Liver (tissue), 9 donors: ENCODE measurements around the gene GDPD5. TPM values are rescaled to one million over a fixed set of nuclear protein-coding genes. Genes with fewer than 3 reads are reported as not detected.

Experiments used
- DNase-seq: peaks from one replicate; pipeline ENCODE4 v3.0.0-alpha.2; 2017; ENCODE audit warnings: low spot score
- H3K27ac ChIP-seq, 2 donors: one replicate each; pipeline ENCODE4 v1.7.0; 2013; ENCODE audit warnings: inconsistent platforms in 2 of 2, low read length in 2 of 2, control low read depth in 1 of 2, low read depth in 1 of 2, mild to moderate bottlenecking in 1 of 2
- H3K27me3 ChIP-seq, 4 donors: one replicate each; pipeline versions ENCODE4 v1.6.1 to v1.7.0; 2013; ENCODE audit warnings: low read length in 3 of 4, inconsistent platforms in 1 of 4, mild to moderate bottlenecking in 1 of 4, moderate library complexity in 1 of 4; ENCODE audit not compliant: control insufficient read depth in 4 of 4, insufficient read depth in 4 of 4
- H3K36me3 ChIP-seq, 4 donors: one replicate each; pipeline versions ENCODE4 v1.6.1 to v1.7.0; 2013; ENCODE audit warnings: low read length in 3 of 4, mild to moderate bottlenecking in 3 of 4, low read depth in 1 of 4, moderate library complexity in 1 of 4; ENCODE audit not compliant: control insufficient read depth in 4 of 4, insufficient read depth in 3 of 4
- H3K4me1 ChIP-seq, 4 donors: one replicate each; pipeline versions ENCODE4 v1.6.1 to v1.7.0; 2013; ENCODE audit warnings: low read length in 3 of 4, mild to moderate bottlenecking in 3 of 4, moderate library complexity in 1 of 4; ENCODE audit not compliant: control insufficient read depth in 4 of 4, insufficient read depth in 4 of 4
- H3K4me3 ChIP-seq, 3 donors: one replicate each; pipeline versions ENCODE4 v1.6.1 to v1.7.0; 2013; ENCODE audit warnings: low read length in 3 of 3, control low read depth in 1 of 3, low read depth in 1 of 3, mild to moderate bottlenecking in 1 of 3
- H3K9ac ChIP-seq, 2 donors: one replicate each; pipeline ENCODE4 v1.7.0; 2013; ENCODE audit warnings: low read length in 2 of 2, mild to moderate bottlenecking in 2 of 2, moderate library complexity in 2 of 2, control low read depth in 1 of 2, low read depth in 1 of 2
- H3K9me3 ChIP-seq, 4 donors: one replicate each; pipeline versions ENCODE4 v1.6.1 to v1.7.0; 2013; ENCODE audit warnings: low read length in 3 of 4; ENCODE audit not compliant: control insufficient read depth in 4 of 4
- EGR1 ChIP-seq, 2 donors: IDR thresholded peaks; 2 replicates each; pipeline ENCODE4 v1.6.1; 2016 to 2018; ENCODE audit warnings: antibody characterized with exemption in 2 of 2, low read depth in 2 of 2
- FOXA1 ChIP-seq: IDR thresholded peaks from 2 replicates; pipeline ENCODE4 v1.6.1; 2016; ENCODE audit warnings: antibody characterized with exemption
- FOXA2 ChIP-seq: IDR thresholded peaks from 2 replicates; pipeline ENCODE4 v1.6.1; 2016; ENCODE audit warnings: antibody characterized with exemption
- GABPA ChIP-seq, 2 donors: IDR thresholded peaks in 1 of 2; conservative IDR thresholded peaks in 1 of 2; 2 replicates each; pipeline ENCODE4 v1.6.1; 2016; ENCODE audit warnings: antibody characterized with exemption in 2 of 2, mild to moderate bottlenecking in 1 of 2, moderate library complexity in 1 of 2
- HNF4A ChIP-seq, 2 donors: conservative IDR thresholded peaks; 2 replicates each; pipeline ENCODE4 v1.6.1; 2016; ENCODE audit warnings: antibody characterized with exemption in 2 of 2, mild to moderate bottlenecking in 2 of 2
- HNF4G ChIP-seq: IDR thresholded peaks from 2 replicates; pipeline ENCODE4 v1.6.1; 2016; ENCODE audit warnings: antibody characterized with exemption
- JUND ChIP-seq, 2 donors: IDR thresholded peaks; 2 replicates each; pipeline ENCODE4 v1.6.1; 2016; ENCODE audit warnings: antibody characterized with exemption in 2 of 2
- NR2F2 ChIP-seq: IDR thresholded peaks from 2 replicates; pipeline ENCODE4 v1.6.1; 2016; ENCODE audit warnings: antibody characterized with exemption
- RAD21 ChIP-seq, 2 donors: IDR thresholded peaks; 2 replicates each; pipeline ENCODE4 v1.6.1; 2016; ENCODE audit warnings: antibody characterized with exemption in 2 of 2, mild to moderate bottlenecking in 2 of 2
- RXRA ChIP-seq, 2 donors: IDR thresholded peaks; 2 replicates each; pipeline ENCODE4 v1.6.1; 2017 to 2018; ENCODE audit warnings: antibody characterized with exemption in 2 of 2, mild to moderate bottlenecking in 1 of 2
- SP1 ChIP-seq: IDR thresholded peaks from 2 replicates; pipeline ENCODE4 v1.6.1; 2018; ENCODE audit warnings: antibody characterized with exemption, mild to moderate bottlenecking
- TAF1 ChIP-seq: conservative IDR thresholded peaks from 2 replicates; pipeline ENCODE4 v1.6.1; 2016; ENCODE audit warnings: antibody characterized with exemption, mild to moderate bottlenecking
- YY1 ChIP-seq: IDR thresholded peaks from 2 replicates; pipeline ENCODE4 v1.6.1; 2016; ENCODE audit warnings: antibody characterized with exemption, mild to moderate bottlenecking
- WGBS: extraction: QIAGEN DNeasy Blood & Tissue Kit; methylation state at CpG from one replicate; pipeline ENCODE4 v1.1.7; 2013; 5-methylcytosine and 5-hydroxymethylcytosine counted together
- polyA plus RNA-seq, 2 donors: library from polyadenylated mRNA; stranded (reverse) in 1 of 2; unstranded in 1 of 2; fragments of 200-250 nt in 1 of 2; fragments of >200 nt in 1 of 2; fragmentation: Nextera tagmentation in 1 of 2; extraction: Ambion mirVana in 1 of 2; gene quantifications; one replicate each; pipeline versions ENCODE4 v1.2.1 to v1.2.3, GENCODE V29; 2013 to 2015
- total RNA-seq, 2 donors: library from RNA; depleted of rRNA; stranded (reverse); fragments of >200 nt; gene quantifications; one replicate each; pipeline ENCODE4 v1.2.3, GENCODE V29; 2014
- TF ChIP-seq, protein P1 (sequence below): IDR thresholded peaks from 2 replicates; pipeline ENCODE4 v1.6.1; 2016; ENCODE audit warnings: antibody characterized with exemption
- TF ChIP-seq, protein P2 (sequence below): IDR thresholded peaks from 2 replicates; pipeline ENCODE4 v1.6.1; 2016; ENCODE audit warnings: antibody characterized with exemption
- TF ChIP-seq, protein P3 (sequence below): fragments of 150-350 bp; IDR thresholded peaks from 2 replicates; pipeline ENCODE4 v1.5.1; 2017; ENCODE audit warnings: improper control_type of control experiment, low read depth, low read length; ENCODE audit not compliant: missing input control
- TF ChIP-seq, protein P4 (sequence below): IDR thresholded peaks from 2 replicates; pipeline ENCODE4 v1.6.1; 2016; ENCODE audit warnings: antibody characterized with exemption, mild to moderate bottlenecking
- TF ChIP-seq, protein P5 (sequence below): IDR thresholded peaks from 2 replicates; pipeline ENCODE4 v1.6.1; 2016; ENCODE audit warnings: antibody characterized with exemption
- donor health status: healthy.
- donor health status: healthy.
- donor health status: healthy.
- donor health status: healthy.
- donor health status: healthy.

GDPD5 gene
- total and polyA plus RNA-seq, 4 donors: 3.0 to 22.8 (median 4.2) TPM

DNA sequence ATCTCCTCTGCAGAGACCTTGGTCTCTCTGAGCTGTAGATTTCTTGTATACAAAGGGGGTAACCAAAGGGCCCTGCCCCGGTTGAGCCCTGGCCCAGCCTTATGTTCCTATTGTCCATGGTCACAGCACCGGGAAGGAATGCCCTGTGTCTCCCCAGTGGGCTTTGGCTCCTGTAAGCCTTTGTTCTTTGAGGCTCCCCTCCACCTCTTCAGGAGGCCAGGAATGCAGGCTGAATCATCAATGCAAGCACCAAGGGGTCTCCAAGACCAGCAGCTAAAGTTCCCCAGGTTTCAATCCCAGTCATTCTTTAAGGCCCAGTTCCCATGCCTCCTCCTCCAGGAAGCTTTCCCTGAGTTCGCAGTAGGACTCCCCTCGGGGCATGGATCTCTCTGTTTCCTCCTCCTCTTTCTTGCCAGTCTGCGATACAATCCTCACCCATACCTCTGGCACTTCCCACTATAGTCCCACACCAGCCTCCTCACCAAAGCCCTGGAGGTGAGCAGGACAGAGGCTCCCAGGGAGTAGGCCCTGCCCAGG is 63.6 kb downstream of the GDPD5 start:
- TF ChIP-seq, protein P1, sequence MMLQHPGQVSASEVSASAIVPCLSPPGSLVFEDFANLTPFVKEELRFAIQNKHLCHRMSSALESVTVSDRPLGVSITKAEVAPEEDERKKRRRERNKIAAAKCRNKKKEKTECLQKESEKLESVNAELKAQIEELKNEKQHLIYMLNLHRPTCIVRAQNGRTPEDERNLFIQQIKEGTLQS: no peak
- TF ChIP-seq FOXA1: no peak
- TF ChIP-seq RXRA (IDR thresholded peaks at IDR 0.05): no peak
- TF ChIP-seq NR2F2: no peak
- TF ChIP-seq, protein P2, sequence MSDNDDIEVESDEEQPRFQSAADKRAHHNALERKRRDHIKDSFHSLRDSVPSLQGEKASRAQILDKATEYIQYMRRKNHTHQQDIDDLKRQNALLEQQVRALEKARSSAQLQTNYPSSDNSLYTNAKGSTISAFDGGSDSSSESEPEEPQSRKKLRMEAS: no peak
- TF ChIP-seq YY1: no peak
- no peak for TF ChIP-seq HNF4G
- TF ChIP-seq, protein P3, sequence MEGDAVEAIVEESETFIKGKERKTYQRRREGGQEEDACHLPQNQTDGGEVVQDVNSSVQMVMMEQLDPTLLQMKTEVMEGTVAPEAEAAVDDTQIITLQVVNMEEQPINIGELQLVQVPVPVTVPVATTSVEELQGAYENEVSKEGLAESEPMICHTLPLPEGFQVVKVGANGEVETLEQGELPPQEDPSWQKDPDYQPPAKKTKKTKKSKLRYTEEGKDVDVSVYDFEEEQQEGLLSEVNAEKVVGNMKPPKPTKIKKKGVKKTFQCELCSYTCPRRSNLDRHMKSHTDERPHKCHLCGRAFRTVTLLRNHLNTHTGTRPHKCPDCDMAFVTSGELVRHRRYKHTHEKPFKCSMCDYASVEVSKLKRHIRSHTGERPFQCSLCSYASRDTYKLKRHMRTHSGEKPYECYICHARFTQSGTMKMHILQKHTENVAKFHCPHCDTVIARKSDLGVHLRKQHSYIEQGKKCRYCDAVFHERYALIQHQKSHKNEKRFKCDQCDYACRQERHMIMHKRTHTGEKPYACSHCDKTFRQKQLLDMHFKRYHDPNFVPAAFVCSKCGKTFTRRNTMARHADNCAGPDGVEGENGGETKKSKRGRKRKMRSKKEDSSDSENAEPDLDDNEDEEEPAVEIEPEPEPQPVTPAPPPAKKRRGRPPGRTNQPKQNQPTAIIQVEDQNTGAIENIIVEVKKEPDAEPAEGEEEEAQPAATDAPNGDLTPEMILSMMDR: no peak
- no peak for TF ChIP-seq SP1
- TF ChIP-seq, protein P4, sequence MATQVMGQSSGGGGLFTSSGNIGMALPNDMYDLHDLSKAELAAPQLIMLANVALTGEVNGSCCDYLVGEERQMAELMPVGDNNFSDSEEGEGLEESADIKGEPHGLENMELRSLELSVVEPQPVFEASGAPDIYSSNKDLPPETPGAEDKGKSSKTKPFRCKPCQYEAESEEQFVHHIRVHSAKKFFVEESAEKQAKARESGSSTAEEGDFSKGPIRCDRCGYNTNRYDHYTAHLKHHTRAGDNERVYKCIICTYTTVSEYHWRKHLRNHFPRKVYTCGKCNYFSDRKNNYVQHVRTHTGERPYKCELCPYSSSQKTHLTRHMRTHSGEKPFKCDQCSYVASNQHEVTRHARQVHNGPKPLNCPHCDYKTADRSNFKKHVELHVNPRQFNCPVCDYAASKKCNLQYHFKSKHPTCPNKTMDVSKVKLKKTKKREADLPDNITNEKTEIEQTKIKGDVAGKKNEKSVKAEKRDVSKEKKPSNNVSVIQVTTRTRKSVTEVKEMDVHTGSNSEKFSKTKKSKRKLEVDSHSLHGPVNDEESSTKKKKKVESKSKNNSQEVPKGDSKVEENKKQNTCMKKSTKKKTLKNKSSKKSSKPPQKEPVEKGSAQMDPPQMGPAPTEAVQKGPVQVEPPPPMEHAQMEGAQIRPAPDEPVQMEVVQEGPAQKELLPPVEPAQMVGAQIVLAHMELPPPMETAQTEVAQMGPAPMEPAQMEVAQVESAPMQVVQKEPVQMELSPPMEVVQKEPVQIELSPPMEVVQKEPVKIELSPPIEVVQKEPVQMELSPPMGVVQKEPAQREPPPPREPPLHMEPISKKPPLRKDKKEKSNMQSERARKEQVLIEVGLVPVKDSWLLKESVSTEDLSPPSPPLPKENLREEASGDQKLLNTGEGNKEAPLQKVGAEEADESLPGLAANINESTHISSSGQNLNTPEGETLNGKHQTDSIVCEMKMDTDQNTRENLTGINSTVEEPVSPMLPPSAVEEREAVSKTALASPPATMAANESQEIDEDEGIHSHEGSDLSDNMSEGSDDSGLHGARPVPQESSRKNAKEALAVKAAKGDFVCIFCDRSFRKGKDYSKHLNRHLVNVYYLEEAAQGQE: no peak
- no peak for TF ChIP-seq JUND (IDR thresholded peaks at IDR 0.05)
- no peak for TF ChIP-seq GABPA (IDR thresholded peaks at IDR 0.05 in 1 of 2, conservative IDR thresholded peaks at IDR 0.05 in 1 of 2)
- TF ChIP-seq RAD21 (IDR thresholded peaks at IDR 0.05): no peak
- no peak for TF ChIP-seq TAF1
- TF ChIP-seq HNF4A (conservative IDR thresholded peaks at IDR 0.05): no peak
- TF ChIP-seq EGR1 (IDR thresholded peaks at IDR 0.05; ENCODE audit: low read depth in 2 of 2): no peak
- TF ChIP-seq, protein P5, sequence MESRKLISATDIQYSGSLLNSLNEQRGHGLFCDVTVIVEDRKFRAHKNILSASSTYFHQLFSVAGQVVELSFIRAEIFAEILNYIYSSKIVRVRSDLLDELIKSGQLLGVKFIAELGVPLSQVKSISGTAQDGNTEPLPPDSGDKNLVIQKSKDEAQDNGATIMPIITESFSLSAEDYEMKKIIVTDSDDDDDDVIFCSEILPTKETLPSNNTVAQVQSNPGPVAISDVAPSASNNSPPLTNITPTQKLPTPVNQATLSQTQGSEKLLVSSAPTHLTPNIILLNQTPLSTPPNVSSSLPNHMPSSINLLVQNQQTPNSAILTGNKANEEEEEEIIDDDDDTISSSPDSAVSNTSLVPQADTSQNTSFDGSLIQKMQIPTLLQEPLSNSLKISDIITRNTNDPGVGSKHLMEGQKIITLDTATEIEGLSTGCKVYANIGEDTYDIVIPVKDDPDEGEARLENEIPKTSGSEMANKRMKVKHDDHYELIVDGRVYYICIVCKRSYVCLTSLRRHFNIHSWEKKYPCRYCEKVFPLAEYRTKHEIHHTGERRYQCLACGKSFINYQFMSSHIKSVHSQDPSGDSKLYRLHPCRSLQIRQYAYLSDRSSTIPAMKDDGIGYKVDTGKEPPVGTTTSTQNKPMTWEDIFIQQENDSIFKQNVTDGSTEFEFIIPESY: no peak
- TF ChIP-seq FOXA2: no peak
- H3K9ac ChIP-seq: no peak overlapping the region
- no peaks in the 10 kb centered on the region for H3K9me3 ChIP-seq
- H3K4me1 ChIP-seq: peaks cover 0 to 2% (median 0%) of the 10 kb centered on the region in 4 donors
- no peak for DNase-seq
- no peaks in the 10 kb centered on the region for H3K27me3 ChIP-seq
- H3K27ac ChIP-seq: no peak overlapping the region
- no peaks in the 10 kb centered on the region for H3K36me3 ChIP-seq
- H3K4me3 ChIP-seq: no peak overlapping the region
- WGBS: 90% methylated on average over 5 of the region's 5 CpGs
